ENCODE results near the gene NRAP.

The NRAP gene, protein sequence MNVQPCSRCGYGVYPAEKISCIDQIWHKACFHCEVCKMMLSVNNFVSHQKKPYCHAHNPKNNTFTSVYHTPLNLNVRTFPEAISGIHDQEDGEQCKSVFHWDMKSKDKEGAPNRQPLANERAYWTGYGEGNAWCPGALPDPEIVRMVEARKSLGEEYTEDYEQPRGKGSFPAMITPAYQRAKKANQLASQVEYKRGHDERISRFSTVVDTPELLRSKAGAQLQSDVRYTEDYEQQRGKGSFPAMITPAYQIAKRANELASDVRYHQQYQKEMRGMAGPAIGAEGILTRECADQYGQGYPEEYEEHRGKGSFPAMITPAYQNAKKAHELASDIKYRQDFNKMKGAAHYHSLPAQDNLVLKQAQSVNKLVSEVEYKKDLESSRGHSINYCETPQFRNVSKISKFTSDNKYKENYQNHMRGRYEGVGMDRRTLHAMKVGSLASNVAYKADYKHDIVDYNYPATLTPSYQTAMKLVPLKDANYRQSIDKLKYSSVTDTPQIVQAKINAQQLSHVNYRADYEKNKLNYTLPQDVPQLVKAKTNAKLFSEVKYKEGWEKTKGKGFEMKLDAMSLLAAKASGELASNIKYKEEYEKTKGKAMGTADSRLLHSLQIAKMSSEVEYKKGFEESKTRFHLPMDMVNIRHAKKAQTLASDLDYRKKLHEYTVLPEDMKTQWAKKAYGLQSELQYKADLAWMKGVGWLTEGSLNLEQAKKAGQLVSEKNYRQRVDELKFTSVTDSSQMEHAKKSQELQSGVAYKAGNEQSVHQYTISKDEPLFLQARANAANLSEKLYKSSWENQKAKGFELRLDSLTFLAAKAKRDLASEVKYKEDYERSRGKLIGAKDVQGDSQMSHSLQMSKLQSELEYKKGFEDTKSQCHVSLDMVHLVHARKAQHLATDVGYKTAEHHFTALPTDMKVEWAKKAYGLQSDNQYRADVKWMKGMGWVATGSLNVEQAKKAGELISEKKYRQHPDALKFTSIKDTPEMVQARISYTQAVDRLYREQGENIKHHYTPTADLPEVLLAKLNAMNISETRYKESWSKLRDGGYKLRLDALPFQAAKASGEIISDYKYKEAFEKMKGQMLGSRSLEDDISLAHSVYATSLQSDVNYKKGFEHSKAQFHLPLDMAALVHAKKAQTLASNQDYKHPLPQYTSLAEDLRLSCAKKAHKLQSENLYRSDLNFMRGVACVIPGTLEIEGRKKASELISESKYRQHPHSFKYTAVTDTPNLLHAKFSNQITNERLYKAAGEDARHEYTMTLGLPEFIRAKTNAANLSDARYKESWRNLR (N-terminal part only)

DNA sequence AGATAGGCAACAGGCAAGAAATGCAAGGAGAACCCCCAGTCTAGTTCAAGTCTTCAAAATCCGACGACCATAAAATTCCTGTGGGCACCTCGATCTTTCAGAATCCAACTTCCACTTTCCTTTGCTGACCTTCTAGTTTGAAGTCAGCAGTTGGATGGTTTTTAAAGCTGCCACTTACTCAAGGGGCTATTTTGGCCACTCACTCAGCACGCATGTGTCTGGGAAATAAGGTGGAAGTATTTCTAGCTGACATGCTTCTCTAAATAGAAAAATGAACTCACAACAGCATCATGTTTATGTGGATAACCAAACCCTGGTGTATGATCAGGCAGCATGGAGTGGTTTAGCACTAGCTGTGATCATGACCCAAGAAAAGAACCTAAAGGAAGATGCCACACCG, at the start of gene NRAP:
Gene NRAP (minus strand): TSS at position 134 of the 400 bp plus-strand sequence. CDS start 159 bp downstream, outside the sequence.
- Histone ChIP-seq H3K4me3 (ENCODE audit: low read length) (no peak within 1 kb of the TSS), H3K27me3 (ENCODE audit: control insufficient read depth, insufficient read depth, low read length) (no peaks in the 10 kb centered on the region), H3K9me3 (ENCODE audit: control insufficient read depth, low read length) (no peaks in the 10 kb centered on the region), H3K9ac (ENCODE audit: low read length) (no peak within 1 kb of the TSS), H3K36me3 (ENCODE audit: control insufficient read depth, insufficient read depth, low read length) (no peaks in the 10 kb centered on the region), H3K4me1 (ENCODE audit: control insufficient read depth, insufficient read depth, low read length) (no peaks in the 10 kb centered on the region)

GRCh38 chr10:113713640-113713982, 49.8 kb upstream of the NRAP start:
- H3K4me3 ChIP-seq (ENCODE audit: low read length), result no peak overlapping the region
- no peaks in the 10 kb centered on the region for H3K9me3 ChIP-seq (ENCODE audit: control insufficient read depth, low read length)
- no peaks in the 10 kb centered on the region for H3K27me3 ChIP-seq (ENCODE audit: control insufficient read depth, insufficient read depth, low read length)
- no peaks in the 10 kb centered on the region for H3K36me3 ChIP-seq (ENCODE audit: control insufficient read depth, insufficient read depth, low read length)
- peaks cover 27% of the 10 kb centered on the region for H3K4me1 ChIP-seq (ENCODE audit: control insufficient read depth, insufficient read depth, low read length)
- no peak overlapping the region for H3K9ac ChIP-seq (ENCODE audit: low read length)

DNA sequence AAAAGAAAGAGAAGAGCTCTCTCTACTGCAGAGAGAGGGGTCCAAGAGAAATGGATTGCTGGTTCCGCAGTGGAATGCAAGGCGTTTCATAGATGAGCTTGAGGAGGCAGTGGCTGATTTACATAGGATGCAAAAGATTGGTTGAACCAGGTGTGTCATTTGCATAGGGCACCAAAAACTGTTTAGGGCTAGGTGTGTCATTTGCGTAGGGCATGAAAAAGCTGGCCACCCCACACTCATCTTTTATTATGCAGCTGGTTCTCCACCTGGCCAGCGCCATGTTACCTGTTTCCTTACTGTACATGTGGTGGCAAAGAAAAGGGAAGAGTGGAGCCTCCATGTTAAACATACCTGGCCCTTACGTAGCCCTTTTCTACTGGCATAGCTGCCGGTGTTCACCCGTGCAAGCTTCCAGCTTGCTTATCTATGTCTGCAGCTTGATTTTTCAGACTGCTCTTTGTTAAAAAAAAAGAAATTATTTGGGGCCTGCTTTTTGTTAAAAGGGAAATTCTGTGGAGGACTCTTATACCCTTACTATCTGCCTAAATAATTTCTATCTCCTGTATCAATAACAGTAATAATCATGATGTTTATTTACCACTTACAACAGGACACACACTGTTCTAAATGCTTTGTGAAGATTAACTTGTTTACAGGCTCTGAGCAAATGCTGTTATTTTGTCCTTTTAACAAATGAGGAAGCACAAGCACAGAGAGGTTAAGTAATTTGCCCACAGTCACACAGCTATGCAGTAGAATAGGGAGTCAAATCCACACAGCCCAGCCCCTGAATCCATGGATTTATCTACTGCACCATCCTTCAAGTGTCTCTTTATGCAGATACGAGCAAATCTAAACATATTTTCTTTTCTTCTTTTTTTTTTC, 49.2 kb upstream of the NRAP start:
- Histone ChIP-seq H3K4me3 (ENCODE audit: low read length) (no peak overlapping the region), H3K9ac (ENCODE audit: low read length) (no peak overlapping the region), H3K27me3 (ENCODE audit: control insufficient read depth, insufficient read depth, low read length) (no peaks in the 10 kb centered on the region), H3K36me3 (ENCODE audit: control insufficient read depth, insufficient read depth, low read length) (no peaks in the 10 kb centered on the region), H3K4me1 (ENCODE audit: control insufficient read depth, insufficient read depth, low read length) (peaks cover 27% of the 10 kb centered on the region), H3K9me3 (ENCODE audit: control insufficient read depth, low read length) (no peaks in the 10 kb centered on the region)

- Histone ChIP-seq H3K9ac (ENCODE audit: low read length) (no peak overlapping the region), H3K27me3 (ENCODE audit: control insufficient read depth, insufficient read depth, low read length) (no peaks in the 10 kb centered on the region), H3K9me3 (ENCODE audit: control insufficient read depth, low read length) (no peaks in the 10 kb centered on the region), H3K4me3 (ENCODE audit: low read length) (no peak overlapping the region), H3K36me3 (ENCODE audit: control insufficient read depth, insufficient read depth, low read length) (no peaks in the 10 kb centered on the region), H3K4me1 (ENCODE audit: control insufficient read depth, insufficient read depth, low read length) (peaks cover 27% of the 10 kb centered on the region)
Measured at GRCh38 chr10:113712024-113712423, 48.2 kb upstream of the NRAP start.

DNA sequence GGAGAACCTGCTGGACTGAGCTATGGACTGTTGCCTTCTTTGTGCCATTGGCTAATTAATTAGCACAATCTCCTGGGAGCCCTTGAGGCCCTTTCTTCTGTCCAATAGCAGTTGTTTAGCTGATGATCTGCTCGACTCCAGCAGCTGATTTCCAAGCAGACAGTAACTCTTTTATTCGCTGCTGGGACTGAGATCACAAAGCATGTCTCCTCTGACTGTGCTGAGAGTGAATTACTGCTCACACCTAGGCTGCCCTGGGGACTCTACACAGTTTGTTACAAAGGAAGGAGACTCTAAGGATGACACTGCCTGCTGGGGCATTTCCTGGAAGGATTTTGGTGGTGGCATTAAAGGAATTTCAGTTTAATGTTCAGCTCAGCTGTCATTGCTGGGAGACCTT, 47.3 kb upstream of the NRAP start:
- H3K4me1 ChIP-seq (ENCODE audit: control insufficient read depth, insufficient read depth, low read length), result peaks cover 31% of the 10 kb centered on the region
- no peaks in the 10 kb centered on the region for H3K27me3 ChIP-seq (ENCODE audit: control insufficient read depth, insufficient read depth, low read length)
- no peak overlapping the region for H3K4me3 ChIP-seq (ENCODE audit: low read length)
- no peak overlapping the region for H3K9ac ChIP-seq (ENCODE audit: low read length)
- no peaks in the 10 kb centered on the region for H3K9me3 ChIP-seq (ENCODE audit: control insufficient read depth, low read length)
- H3K36me3 ChIP-seq (ENCODE audit: control insufficient read depth, insufficient read depth, low read length), result no peaks in the 10 kb centered on the region

DNA sequence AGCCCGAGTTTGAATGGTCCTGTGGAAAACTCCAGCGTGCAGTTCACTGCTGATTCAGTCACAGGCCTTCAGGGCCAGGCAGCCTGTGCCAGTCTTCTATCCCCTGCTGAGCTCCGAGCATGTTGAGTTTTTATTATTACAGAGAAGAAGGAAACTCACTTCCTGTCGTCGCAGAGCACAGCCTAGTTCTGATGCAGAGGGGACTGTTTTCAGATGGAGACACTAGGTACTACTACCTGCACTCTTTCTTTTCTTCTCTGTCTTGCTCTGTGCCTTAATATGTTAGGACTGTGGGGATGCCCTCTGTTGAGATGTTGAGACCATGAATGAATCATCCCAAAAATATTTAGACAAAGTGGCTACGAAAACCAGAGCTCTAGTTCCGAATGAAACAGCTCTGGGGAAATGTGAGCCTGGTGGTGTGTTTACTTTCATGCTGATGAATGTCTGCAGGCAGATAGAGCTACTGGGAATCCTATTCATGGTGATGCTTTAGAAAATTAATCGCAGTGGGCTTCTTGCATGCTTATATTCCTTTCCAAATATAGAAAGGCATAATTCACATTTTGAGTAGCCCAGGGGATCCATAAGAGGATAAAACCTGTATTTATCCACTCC, 45.5 kb upstream of the NRAP start:
- Histone ChIP-seq H3K9ac (ENCODE audit: low read length) (no peak overlapping the region), H3K4me1 (ENCODE audit: control insufficient read depth, insufficient read depth, low read length) (peaks cover 31% of the 10 kb centered on the region), H3K9me3 (ENCODE audit: control insufficient read depth, low read length) (no peaks in the 10 kb centered on the region), H3K27me3 (ENCODE audit: control insufficient read depth, insufficient read depth, low read length) (no peaks in the 10 kb centered on the region), H3K36me3 (ENCODE audit: control insufficient read depth, insufficient read depth, low read length) (no peaks in the 10 kb centered on the region), H3K4me3 (ENCODE audit: low read length) (no peak overlapping the region)

DNA sequence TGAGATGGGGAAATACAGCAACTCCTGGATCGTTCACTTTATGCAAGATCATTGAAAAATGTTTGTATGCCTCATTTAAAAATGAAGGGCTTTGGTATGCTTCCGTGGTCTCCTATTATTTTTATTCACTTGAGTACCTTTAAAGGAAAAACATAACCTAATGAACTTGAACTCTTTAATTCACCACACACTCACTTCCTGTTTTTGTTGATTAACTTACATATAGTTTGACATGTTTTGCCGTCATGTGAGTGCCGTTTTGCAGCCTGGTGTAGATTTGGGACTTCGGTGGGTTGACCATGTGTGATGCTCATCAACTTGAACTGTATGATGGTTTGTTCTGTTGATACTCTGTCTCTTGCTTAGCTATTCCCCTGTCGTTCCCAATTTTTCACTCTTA, 44.8 kb upstream of the NRAP start:
- Histone ChIP-seq H3K9me3 (ENCODE audit: control insufficient read depth, low read length) (no peaks in the 10 kb centered on the region), H3K36me3 (ENCODE audit: control insufficient read depth, insufficient read depth, low read length) (no peaks in the 10 kb centered on the region), H3K4me1 (ENCODE audit: control insufficient read depth, insufficient read depth, low read length) (peaks cover 26% of the 10 kb centered on the region), H3K4me3 (ENCODE audit: low read length) (no peak overlapping the region), H3K27me3 (ENCODE audit: control insufficient read depth, insufficient read depth, low read length) (no peaks in the 10 kb centered on the region), H3K9ac (ENCODE audit: low read length) (no peak overlapping the region)

DNA sequence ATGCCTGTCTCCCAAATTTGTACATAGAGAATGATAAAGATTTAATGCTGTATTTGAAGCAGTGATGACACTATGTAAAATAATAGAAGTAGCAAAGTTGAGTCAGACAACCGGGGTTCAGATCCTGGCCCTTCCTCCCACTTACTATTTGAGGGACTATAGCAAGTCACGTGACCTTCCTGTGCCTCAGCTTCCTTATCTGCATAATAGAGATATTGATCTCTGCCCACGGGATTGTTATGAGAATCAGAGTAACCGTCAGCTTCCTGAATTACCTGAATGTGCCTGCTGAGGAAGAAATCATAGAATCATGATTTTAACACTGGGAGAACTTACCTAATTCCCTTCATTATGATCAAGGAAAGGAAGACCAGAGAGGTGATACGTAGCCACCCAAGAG, 42.8 kb upstream of the NRAP start:
- Histone ChIP-seq H3K4me1 (ENCODE audit: control insufficient read depth, insufficient read depth, low read length) (peaks cover 25% of the 10 kb centered on the region), H3K4me3 (ENCODE audit: low read length) (no peak overlapping the region), H3K36me3 (ENCODE audit: control insufficient read depth, insufficient read depth, low read length) (no peaks in the 10 kb centered on the region), H3K27me3 (ENCODE audit: control insufficient read depth, insufficient read depth, low read length) (no peaks in the 10 kb centered on the region), H3K9me3 (ENCODE audit: control insufficient read depth, low read length) (no peaks in the 10 kb centered on the region), H3K9ac (ENCODE audit: low read length) (no peak overlapping the region)

- Histone ChIP-seq H3K36me3 (ENCODE audit: control insufficient read depth, insufficient read depth, low read length) (no peaks in the 10 kb centered on the region), H3K27me3 (ENCODE audit: control insufficient read depth, insufficient read depth, low read length) (no peaks in the 10 kb centered on the region), H3K4me3 (ENCODE audit: low read length) (no peak overlapping the region), H3K9ac (ENCODE audit: low read length) (no peak overlapping the region), H3K9me3 (ENCODE audit: control insufficient read depth, low read length) (no peaks in the 10 kb centered on the region), H3K4me1 (ENCODE audit: control insufficient read depth, insufficient read depth, low read length) (peaks cover 24% of the 10 kb centered on the region)
Measured at GRCh38 chr10:113705344-113705652, 41.5 kb upstream of the NRAP start.

DNA sequence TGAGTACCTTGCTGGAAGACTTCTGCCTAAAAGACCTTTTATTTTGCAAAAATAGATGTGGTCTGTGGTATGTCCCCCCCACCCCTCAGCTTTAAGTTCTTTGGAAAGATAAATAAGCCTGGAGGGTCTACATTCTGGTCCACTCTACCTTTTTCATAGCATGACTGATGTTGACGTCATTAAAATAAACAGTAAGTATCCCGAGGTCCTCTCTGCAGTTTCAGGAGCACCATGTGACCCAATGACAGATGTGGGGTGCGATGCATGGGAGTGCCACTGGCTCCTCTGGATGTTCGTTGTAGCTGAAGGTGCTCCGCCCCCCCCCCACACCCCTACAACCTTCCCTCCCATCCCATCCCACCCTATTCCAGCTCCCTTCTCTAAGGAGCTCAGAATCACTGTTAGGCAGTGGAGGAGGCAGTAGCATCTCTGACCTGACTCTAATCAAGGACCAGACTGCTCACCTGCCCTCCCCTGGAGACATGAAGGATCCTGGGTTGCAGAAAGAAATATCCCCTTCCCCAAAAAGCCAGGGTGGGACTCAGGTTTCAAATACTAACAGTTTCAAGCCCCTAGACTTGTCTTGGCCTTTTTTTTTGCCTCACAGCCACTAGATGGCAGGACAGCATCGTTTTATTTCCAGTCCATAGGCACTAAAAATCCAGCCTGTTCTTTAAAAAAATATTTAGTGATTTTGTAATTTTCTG, 40.9 kb upstream of the NRAP start:
- no peak overlapping the region for H3K4me3 ChIP-seq (ENCODE audit: low read length)
- H3K4me1 ChIP-seq (ENCODE audit: control insufficient read depth, insufficient read depth, low read length), result peaks cover 20% of the 10 kb centered on the region
- H3K9me3 ChIP-seq (ENCODE audit: control insufficient read depth, low read length), result no peaks in the 10 kb centered on the region
- H3K27me3 ChIP-seq (ENCODE audit: control insufficient read depth, insufficient read depth, low read length), result no peaks in the 10 kb centered on the region
- no peak overlapping the region for H3K9ac ChIP-seq (ENCODE audit: low read length)
- H3K36me3 ChIP-seq (ENCODE audit: control insufficient read depth, insufficient read depth, low read length), result no peaks in the 10 kb centered on the region

All from mucosa of stomach (tissue), 1 donor.